ENCODE results near the gene BZW2. TPM values are rescaled to one million over a fixed set of nuclear protein-coding genes. Genes with fewer than 3 reads are reported as not detected.
"Not testable (repeated sequence)": the region's sequence is repeated elsewhere in the genome, so short reads cannot be mapped to it uniquely, and the experiment has no call there.

The BZW2 gene
- total RNA-seq, 1 donor from 2014 or later = 18.0 TPM

DNA sequence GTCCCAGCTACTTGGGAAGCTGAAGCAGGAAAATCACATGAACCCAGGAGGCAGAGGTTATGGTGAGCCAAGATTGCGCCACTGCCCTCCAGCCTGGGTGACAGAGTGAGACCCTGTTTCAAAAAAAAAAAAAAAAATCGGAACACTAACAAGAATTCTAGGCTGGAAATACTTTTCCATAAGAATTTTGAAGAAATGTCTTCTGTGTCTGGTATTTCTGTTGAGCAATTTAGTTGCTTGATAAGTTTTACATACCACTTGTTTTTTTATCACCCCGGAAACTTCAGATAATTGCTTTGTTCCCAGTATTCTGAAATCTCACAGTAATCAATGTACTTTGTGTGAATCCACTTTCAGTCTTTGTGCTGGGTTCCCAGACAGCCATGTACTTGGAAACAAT is 25.8 kb downstream of the BZW2 start:
- Histone ChIP-seq H3K27me3 (no peaks in the 10 kb centered on the region), H3K4me3 (no peak overlapping the region), H3K9me3 (no peaks in the 10 kb centered on the region), H3K27ac (no peak overlapping the region), H3K36me3 (peaks cover 0 to 11% of the 10 kb centered on the region in 2 donors), H3K4me1 (no peaks in the 10 kb centered on the region)
- TF ChIP-seq, protein P1, sequence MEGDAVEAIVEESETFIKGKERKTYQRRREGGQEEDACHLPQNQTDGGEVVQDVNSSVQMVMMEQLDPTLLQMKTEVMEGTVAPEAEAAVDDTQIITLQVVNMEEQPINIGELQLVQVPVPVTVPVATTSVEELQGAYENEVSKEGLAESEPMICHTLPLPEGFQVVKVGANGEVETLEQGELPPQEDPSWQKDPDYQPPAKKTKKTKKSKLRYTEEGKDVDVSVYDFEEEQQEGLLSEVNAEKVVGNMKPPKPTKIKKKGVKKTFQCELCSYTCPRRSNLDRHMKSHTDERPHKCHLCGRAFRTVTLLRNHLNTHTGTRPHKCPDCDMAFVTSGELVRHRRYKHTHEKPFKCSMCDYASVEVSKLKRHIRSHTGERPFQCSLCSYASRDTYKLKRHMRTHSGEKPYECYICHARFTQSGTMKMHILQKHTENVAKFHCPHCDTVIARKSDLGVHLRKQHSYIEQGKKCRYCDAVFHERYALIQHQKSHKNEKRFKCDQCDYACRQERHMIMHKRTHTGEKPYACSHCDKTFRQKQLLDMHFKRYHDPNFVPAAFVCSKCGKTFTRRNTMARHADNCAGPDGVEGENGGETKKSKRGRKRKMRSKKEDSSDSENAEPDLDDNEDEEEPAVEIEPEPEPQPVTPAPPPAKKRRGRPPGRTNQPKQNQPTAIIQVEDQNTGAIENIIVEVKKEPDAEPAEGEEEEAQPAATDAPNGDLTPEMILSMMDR (IDR thresholded peaks at IDR 0.05) = no peak
- DNase-seq (ENCODE audit: low spot score in 2 of 2) = no peak
- intact Hi-C loops (cut with DNase I) = no loop called here

GRCh38 chr7:16675277-16675676 is 29.3 kb downstream of the BZW2 start:
- Histone ChIP-seq H3K9me3 (no peaks in the 10 kb centered on the region), H3K4me3 (no peak overlapping the region), H3K27me3 (no peaks in the 10 kb centered on the region), H3K4me1 (no peaks in the 10 kb centered on the region), H3K27ac (no peak overlapping the region), H3K36me3 (peaks cover 0 to 18% of the 10 kb centered on the region in 2 donors)
- intact Hi-C loops (cut with DNase I) = no loop called here
- TF ChIP-seq, protein P1 (IDR thresholded peaks at IDR 0.05) = no peak
- no peak for DNase-seq (ENCODE audit: low spot score in 2 of 2)

DNA sequence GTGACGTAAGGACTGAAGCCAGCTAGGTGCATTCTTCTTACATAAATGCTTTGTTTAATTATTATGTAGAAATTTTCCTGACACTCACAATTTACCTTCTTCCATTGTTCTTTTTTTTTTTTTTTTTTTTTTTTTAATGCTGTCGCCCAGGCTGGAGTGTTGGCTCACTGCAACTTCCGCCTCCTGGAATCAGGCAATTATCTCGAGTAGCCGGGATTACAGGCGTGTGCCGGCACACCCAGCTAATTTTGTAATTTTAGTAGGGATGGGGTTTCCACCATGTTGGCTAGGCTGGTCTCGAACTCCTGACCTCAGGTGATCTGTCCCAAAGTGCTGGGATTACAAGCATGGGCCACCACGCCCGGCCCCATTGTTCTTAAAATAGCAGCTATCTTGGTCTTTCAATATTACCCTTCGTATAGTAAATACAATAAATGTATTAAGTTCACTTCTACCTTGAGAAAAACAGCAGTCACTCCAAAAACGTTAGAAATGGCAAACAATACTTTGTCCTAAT is 32.1 kb downstream of the BZW2 start:
- Histone ChIP-seq H3K9me3 (no peaks in the 10 kb centered on the region), H3K36me3 (peaks cover 0 to 38% of the 10 kb centered on the region in 2 donors), H3K4me3 (no peak overlapping the region), H3K27ac (no peak overlapping the region), H3K4me1 (no peaks in the 10 kb centered on the region), H3K27me3 (no peaks in the 10 kb centered on the region)
- DNase-seq (ENCODE audit: low spot score in 2 of 2) = no peak
- TF ChIP-seq, protein P1 (IDR thresholded peaks at IDR 0.05) = no peak
- intact Hi-C loops (cut with DNase I) = no loop called here

DNA sequence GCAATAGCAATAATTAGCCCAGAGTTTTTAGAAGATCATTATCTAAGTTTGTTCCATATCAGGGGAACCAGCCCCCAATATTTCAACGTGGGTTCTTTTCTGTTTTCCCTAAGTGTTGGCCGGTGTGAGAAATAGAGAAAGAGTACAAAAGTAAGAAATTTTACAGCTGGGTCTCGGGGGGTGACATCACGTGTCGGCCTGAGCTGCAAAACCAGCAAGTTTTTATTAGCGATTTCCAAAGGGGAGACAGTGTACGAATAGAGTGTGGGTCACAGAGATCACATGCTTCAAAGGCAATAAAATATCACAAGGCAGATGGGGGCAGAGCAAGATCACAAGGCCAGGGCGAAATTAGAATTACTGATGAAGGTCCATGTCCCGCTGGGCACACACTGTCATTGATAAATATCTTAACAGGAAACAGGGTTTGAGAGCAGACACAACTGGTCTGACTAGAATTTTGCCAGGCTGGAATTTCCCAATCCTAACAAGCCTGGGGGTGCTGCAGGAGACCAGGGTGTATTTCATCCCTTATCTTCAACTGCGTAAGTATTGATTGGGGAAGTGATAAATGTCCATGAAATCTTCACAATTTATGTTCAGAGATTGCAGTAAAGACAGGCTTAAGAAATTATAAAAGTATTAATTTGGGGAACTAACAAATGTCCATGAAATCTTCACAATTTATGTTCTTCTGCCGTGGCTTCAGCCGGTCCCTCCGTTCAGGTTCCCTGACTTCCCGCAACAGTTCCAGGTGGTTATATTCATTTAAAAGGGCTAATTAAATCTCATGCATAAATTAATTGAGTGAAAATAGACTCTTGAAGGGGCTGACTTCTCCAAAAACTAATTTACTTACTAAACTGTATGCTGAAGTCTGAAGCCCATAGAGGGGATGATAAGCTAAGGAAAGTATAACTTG is 32.9 kb downstream of the BZW2 start:
- H3K27me3 ChIP-seq; H3K4me1 ChIP-seq; DNase-seq (ENCODE audit: low spot score in 2 of 2); intact Hi-C loops (cut with DNase I); H3K9me3 ChIP-seq; H3K27ac ChIP-seq; H3K4me3 ChIP-seq: not testable (repeated sequence)
- H3K36me3 ChIP-seq = peaks cover 0 to 45% of the 10 kb centered on the region in 2 donors

- no peaks in the 10 kb centered on the region for H3K9me3 ChIP-seq
- TF ChIP-seq, protein P1 (IDR thresholded peaks at IDR 0.05) = no peak
- H3K27ac ChIP-seq = no peak overlapping the region
- no peaks in the 10 kb centered on the region for H3K27me3 ChIP-seq
- no peaks in the 10 kb centered on the region for H3K4me1 ChIP-seq
- intact Hi-C loops (cut with DNase I) = no loop called here
- DNase-seq (ENCODE audit: low spot score in 2 of 2) = no peak
- no peak overlapping the region for H3K4me3 ChIP-seq
- peaks cover 0 to 35% of the 10 kb centered on the region in 2 donors for H3K36me3 ChIP-seq
Measured at GRCh38 chr7:16684935-16685334, 39.0 kb downstream of the BZW2 start.

- TF ChIP-seq, protein P1 (IDR thresholded peaks at IDR 0.05) = no peak
- H3K9me3 ChIP-seq = no peaks in the 10 kb centered on the region
- H3K36me3 ChIP-seq = peaks cover 0 to 36% of the 10 kb centered on the region in 2 donors
- H3K27me3 ChIP-seq = no peaks in the 10 kb centered on the region
- no peaks in the 10 kb centered on the region for H3K4me1 ChIP-seq
- no peak overlapping the region for H3K27ac ChIP-seq
- intact Hi-C loops (cut with DNase I) = no loop called here
- no peak for DNase-seq (ENCODE audit: low spot score in 2 of 2)
- no peak overlapping the region for H3K4me3 ChIP-seq
Measured at GRCh38 chr7:16685535-16685934, 39.6 kb downstream of the BZW2 start.

Measured in ascending aorta (tissue), 2 donors.